ENCODE measurements around the gene FYCO1.

- TF ChIP-seq EZH2 (IDR thresholded peaks at IDR 0.05; ENCODE audit: low read depth), result no peak
- TF ChIP-seq, protein P1, sequence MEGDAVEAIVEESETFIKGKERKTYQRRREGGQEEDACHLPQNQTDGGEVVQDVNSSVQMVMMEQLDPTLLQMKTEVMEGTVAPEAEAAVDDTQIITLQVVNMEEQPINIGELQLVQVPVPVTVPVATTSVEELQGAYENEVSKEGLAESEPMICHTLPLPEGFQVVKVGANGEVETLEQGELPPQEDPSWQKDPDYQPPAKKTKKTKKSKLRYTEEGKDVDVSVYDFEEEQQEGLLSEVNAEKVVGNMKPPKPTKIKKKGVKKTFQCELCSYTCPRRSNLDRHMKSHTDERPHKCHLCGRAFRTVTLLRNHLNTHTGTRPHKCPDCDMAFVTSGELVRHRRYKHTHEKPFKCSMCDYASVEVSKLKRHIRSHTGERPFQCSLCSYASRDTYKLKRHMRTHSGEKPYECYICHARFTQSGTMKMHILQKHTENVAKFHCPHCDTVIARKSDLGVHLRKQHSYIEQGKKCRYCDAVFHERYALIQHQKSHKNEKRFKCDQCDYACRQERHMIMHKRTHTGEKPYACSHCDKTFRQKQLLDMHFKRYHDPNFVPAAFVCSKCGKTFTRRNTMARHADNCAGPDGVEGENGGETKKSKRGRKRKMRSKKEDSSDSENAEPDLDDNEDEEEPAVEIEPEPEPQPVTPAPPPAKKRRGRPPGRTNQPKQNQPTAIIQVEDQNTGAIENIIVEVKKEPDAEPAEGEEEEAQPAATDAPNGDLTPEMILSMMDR (conservative IDR thresholded peaks at IDR 0.05), result no peak
These were observed 87.6 kb downstream of the FYCO1 start for GRCh38 chr3:45907769-45908705.
